SK-N-SH treated with all-trans-retinoic acid at 6 μM for 48 hours (cell line): ENCODE data around the gene TBCD.

Source experiments
- ATAC-seq: fragments of 200-7000 bp; cut with Tn5 transposase; 3 replicates; pipeline ENCODE4 v1.9.1; 2020; ENCODE audit warnings: mild to moderate bottlenecking, moderate library complexity
- CREB5 ChIP-seq: fragments of 250-450 bp; sonication (Bioruptor Pico); IDR thresholded peaks from 2 replicates; pipeline ENCODE4 v1.5.1; 2020; ENCODE audit warnings: low read depth, mild to moderate bottlenecking, moderate library complexity
- ESRRG ChIP-seq: fragments of 250-450 bp; sonication (Bioruptor Pico); IDR thresholded peaks from 2 replicates; pipeline ENCODE4 v1.6.1; 2021; ENCODE audit warnings: mild to moderate bottlenecking
- ISL1 ChIP-seq: fragments of 250-450 bp; sonication (Bioruptor Pico); IDR thresholded peaks from 2 replicates; pipeline ENCODE4 v2.1.2; 2022; ENCODE audit warnings: mild to moderate bottlenecking, moderate library complexity
- OSR1 ChIP-seq: fragments of 250-450 bp; sonication (Bioruptor Pico); IDR thresholded peaks from 2 replicates; pipeline ENCODE4 v1.8.0; 2022; ENCODE audit warnings: moderate library complexity, mild to moderate bottlenecking, inconsistent platforms
- PATZ1 ChIP-seq: fragments of 250-450 bp; sonication (Bioruptor Pico); IDR thresholded peaks from 2 replicates; pipeline ENCODE4 v1.8.0; 2020; ENCODE audit warnings: mild to moderate bottlenecking, moderate library complexity, borderline replicate concordance
- POU6F1 ChIP-seq: fragments of 250-450 bp; sonication (Bioruptor Pico); IDR thresholded peaks from 2 replicates; pipeline ENCODE4 v1.8.0; 2021; ENCODE audit warnings: low read depth, mild to moderate bottlenecking, moderate library complexity, borderline replicate concordance
- PPARA ChIP-seq: fragments of 250-450 bp; sonication (Bioruptor Pico); IDR thresholded peaks from 2 replicates; pipeline ENCODE4 v1.5.0; 2020; ENCODE audit warnings: mild to moderate bottlenecking, borderline replicate concordance
- SNAI2 ChIP-seq: fragments of 250-450 bp; sonication (Bioruptor Pico); IDR thresholded peaks from 2 replicates; pipeline ENCODE4 v1.5.0; 2020; ENCODE audit warnings: mild to moderate bottlenecking, moderate library complexity
- TCF4 ChIP-seq: fragments of 250-450 bp; sonication (Bioruptor Pico); IDR thresholded peaks from 2 replicates; pipeline ENCODE4 v1.8.0; 2021; ENCODE audit warnings: mild to moderate bottlenecking, moderate library complexity, borderline replicate concordance
- TF ChIP-seq, protein P1 (sequence below): fragments of 250-450 bp; sonication (Bioruptor Pico); IDR thresholded peaks from 2 replicates; pipeline ENCODE4 v1.5.0; 2020; ENCODE audit warnings: mild to moderate bottlenecking, moderate library complexity

Gene TBCD

GRCh38 chr17:82993005-82993404 is 241.1 kb downstream of the TBCD start:
- no peak for ATAC-seq
- no peak for TF ChIP-seq CREB5 (CRISPR knock-in tag)
- no peak for TF ChIP-seq PATZ1 (CRISPR knock-in tag)
- TF ChIP-seq PPARA (CRISPR knock-in tag) = no peak
- TF ChIP-seq ESRRG (CRISPR knock-in tag) = no peak
- no peak for TF ChIP-seq ISL1 (CRISPR knock-in tag)
- TF ChIP-seq, protein P1, sequence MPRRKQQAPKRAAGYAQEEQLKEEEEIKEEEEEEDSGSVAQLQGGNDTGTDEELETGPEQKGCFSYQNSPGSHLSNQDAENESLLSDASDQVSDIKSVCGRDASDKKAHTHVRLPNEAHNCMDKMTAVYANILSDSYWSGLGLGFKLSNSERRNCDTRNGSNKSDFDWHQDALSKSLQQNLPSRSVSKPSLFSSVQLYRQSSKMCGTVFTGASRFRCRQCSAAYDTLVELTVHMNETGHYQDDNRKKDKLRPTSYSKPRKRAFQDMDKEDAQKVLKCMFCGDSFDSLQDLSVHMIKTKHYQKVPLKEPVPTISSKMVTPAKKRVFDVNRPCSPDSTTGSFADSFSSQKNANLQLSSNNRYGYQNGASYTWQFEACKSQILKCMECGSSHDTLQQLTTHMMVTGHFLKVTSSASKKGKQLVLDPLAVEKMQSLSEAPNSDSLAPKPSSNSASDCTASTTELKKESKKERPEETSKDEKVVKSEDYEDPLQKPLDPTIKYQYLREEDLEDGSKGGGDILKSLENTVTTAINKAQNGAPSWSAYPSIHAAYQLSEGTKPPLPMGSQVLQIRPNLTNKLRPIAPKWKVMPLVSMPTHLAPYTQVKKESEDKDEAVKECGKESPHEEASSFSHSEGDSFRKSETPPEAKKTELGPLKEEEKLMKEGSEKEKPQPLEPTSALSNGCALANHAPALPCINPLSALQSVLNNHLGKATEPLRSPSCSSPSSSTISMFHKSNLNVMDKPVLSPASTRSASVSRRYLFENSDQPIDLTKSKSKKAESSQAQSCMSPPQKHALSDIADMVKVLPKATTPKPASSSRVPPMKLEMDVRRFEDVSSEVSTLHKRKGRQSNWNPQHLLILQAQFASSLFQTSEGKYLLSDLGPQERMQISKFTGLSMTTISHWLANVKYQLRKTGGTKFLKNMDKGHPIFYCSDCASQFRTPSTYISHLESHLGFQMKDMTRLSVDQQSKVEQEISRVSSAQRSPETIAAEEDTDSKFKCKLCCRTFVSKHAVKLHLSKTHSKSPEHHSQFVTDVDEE (CRISPR knock-in tag) = no peak
- no peak for TF ChIP-seq OSR1 (CRISPR knock-in tag)
- TF ChIP-seq TCF4 (CRISPR knock-in tag) = no peak
- no peak for TF ChIP-seq POU6F1
- no peak for TF ChIP-seq SNAI2 (CRISPR knock-in tag)
- TF ChIP-seq, all 23 proteins: peak for 0
